Heart left ventricle (tissue), 16 donors: ENCODE measurements around the gene CKLF. TPM values are rescaled to one million over a fixed set of nuclear protein-coding genes. Genes with fewer than 3 reads are reported as not detected.

Experiments
- ATAC-seq, 4 donors: fragments of 200-7000 bp; cut with Tn5 transposase; one replicate each; pipeline ENCODE4 v1.9.1; 2020 to 2022; ENCODE audit warnings: moderate library complexity in 4 of 4, mild to moderate bottlenecking in 3 of 4, moderate number of reproducible peaks in 1 of 4
- DNase-seq, 5 donors: peaks; one replicate each; pipeline ENCODE4 v3.0.0-alpha.2; 2020
- H3K27ac ChIP-seq, 12 donors: fragments of 200-600 bp; sonication (generic) in 4 of 12; one replicate each; pipeline versions ENCODE4 v1.5.0 to v1.8.0; 2016 to 2022; ENCODE audit warnings: mild to moderate bottlenecking in 2 of 12
- H3K27me3 ChIP-seq, 9 donors: fragments of 200-600 bp; sonication (generic) in 2 of 9; one replicate each; pipeline versions ENCODE4 v1.5.1 to v1.8.0; 2016 to 2022; ENCODE audit warnings: mild to moderate bottlenecking in 3 of 9
- H3K36me3 ChIP-seq, 9 donors: fragments of 200-600 bp; sonication (generic) in 2 of 9; one replicate each; pipeline versions ENCODE4 v1.5.0 to v1.8.0; 2018 to 2022; ENCODE audit warnings: mild to moderate bottlenecking in 2 of 9
- H3K4me1 ChIP-seq, 12 donors: fragments of 200-600 bp; sonication (generic) in 4 of 12; one replicate each; pipeline versions ENCODE4 v1.5.0 to v1.8.0; 2016 to 2022; ENCODE audit warnings: mild to moderate bottlenecking in 3 of 12
- H3K4me3 ChIP-seq, 12 donors: fragments of 200-600 bp; sonication (generic) in 4 of 12; one replicate each; pipeline versions ENCODE4 v1.5.0 to v1.8.0; 2017 to 2022; ENCODE audit warnings: mild to moderate bottlenecking in 9 of 12, moderate library complexity in 4 of 12
- H3K9me3 ChIP-seq, 12 donors: fragments of 200-600 bp; sonication (generic) in 4 of 12; one replicate each; pipeline versions ENCODE4 v1.5.0 to v1.8.0; 2016 to 2022; ENCODE audit warnings: mild to moderate bottlenecking in 1 of 12
- POLR2A ChIP-seq, 2 donors: fragments of 450-650 bp; IDR thresholded peaks; one replicate each; pipeline ENCODE4 v1.6.1; 2017; ENCODE audit warnings: antibody characterized with exemption in 2 of 2, mild to moderate bottlenecking in 2 of 2, moderate library complexity in 2 of 2
- WGBS, 4 donors: extraction: QIAGEN DNeasy Blood & Tissue Kit in 2 of 4; methylation state at CpG; one replicate each; pipeline versions ENCODE4 v1.1.5 to v1.1.7; 2013 to 2018; 5-methylcytosine and 5-hydroxymethylcytosine counted together
- intact Hi-C, 10 donors: fragments of 100-400 bp; cut with DNase I; formaldehyde crosslinking; loops; one replicate each; pipeline versions ENCODE4 v1.11.1 to v1.14.2; 2022
- polyA plus RNA-seq, 2 donors: library from polyadenylated mRNA; stranded (reverse); fragments of 200-250 nt; gene quantifications; one replicate each; pipeline ENCODE4 v1.2.3, GENCODE V29; 2013
- total RNA-seq, 9 donors: library from RNA; depleted of rRNA in 2 of 9; stranded (reverse); fragments of >200 nt in 2 of 9; fragmentation: NEBNext Ultra II Directional in 3 of 9; extraction: Animal tissue kit (Norgen Biotek cat#: 25700) in 3 of 9; gene quantifications; one replicate each; pipeline versions ENCODE4 v1.1.0 to v1.2.4, GENCODE V29; 2016 to 2023
- TF ChIP-seq, protein P1 (sequence below), 12 donors: fragments of 200-600 bp; sonication (generic) in 4 of 12; IDR thresholded peaks; one replicate each; pipeline versions ENCODE4 v1.5.0 to v1.8.0; 2018 to 2022; ENCODE audit warnings: antibody characterized with exemption in 12 of 12, mild to moderate bottlenecking in 5 of 12
- donor health status: ischemic (EF 13 %, LVEDD 7.1; RV severe dilation, severe dysfunction).
- donor health status: healthy with polysubstance abuse.
- donor health status: DM: no; HTN: yes; CAD: no.
- donor health status: DM: no; HTN: no; CAD: no.
- donor health status: ischemic (EF 25% LVEDD 6.9; RV normal size, moderate dysfunction).
- donor health status: ischemic (EF 25% LVEDD 5.7; RV mildly dilated, moderate dysfunction).
- donor health status: healthy.
- donor health status: DM: yes; HTN: yes; CAD: no.
- donor health status: ischemic (EF 35%, LVEDD 5.7; RV mildly dilated, moderate dysfunction).
- donor health status: nonischemic (EF 11% LVEDD 7.7; RV severe dilation, severe dysfunction).
- donor health status: DM: yes; HTN: yes; CAD: no.
- donor health status: PGD.
- donor health status: ischemic (EF 29% LVEDD 5.4; RV normal size, mild dysfunction).
- donor health status: nonischemic (EF 23%, LVEDD 6.1; RV moderate dilation, normal function).

Gene CKLF
- total and polyA plus RNA-seq, 11 donors, result 4.1 to 28.9 (median 6.4) TPM

DNA sequence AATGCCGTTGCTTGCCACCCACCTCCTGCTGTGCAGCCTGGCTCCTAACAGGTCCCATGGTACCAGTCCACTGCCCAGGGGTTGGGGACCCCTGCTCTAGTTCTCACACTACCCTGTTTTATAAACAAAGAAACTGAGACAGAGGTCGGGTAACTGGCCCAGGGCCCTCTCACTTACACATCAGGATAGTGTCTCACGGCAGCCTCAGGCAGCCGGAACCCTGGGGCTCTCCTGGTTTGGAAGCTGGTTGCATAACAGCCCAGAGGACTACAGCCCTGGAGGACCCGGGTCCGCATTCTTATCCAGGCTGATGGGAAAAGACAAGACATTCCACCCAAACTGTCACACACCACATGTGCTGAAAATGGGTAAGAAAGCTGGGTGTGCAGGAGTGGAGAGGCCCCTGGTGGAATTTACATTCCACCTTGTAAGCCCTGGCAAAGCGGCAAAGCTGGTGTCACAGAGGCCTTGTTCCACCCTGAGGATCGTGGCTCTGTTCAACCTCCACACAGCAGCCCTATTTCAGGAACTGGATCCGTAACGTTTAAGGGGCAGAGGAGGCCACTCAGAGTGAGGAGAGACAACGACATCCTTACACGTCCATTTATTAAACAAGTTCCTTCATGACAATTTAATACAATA, 61.9 kb downstream of the CKLF start:
- H3K36me3 ChIP-seq, result peaks cover 0 to 57% (median 44%) of the 10 kb centered on the region in 9 donors
- ATAC-seq (no peak), DNase-seq (no peak)
- 86 to 90% (median 87%) methylated on average over 11 to 12 of the region's 12 CpGs for WGBS, 4 donors
- no peak overlapping the region for H3K27ac ChIP-seq
- TF ChIP-seq POLR2A (IDR thresholded peaks at IDR 0.05), result no peak
- TF ChIP-seq, protein P1, sequence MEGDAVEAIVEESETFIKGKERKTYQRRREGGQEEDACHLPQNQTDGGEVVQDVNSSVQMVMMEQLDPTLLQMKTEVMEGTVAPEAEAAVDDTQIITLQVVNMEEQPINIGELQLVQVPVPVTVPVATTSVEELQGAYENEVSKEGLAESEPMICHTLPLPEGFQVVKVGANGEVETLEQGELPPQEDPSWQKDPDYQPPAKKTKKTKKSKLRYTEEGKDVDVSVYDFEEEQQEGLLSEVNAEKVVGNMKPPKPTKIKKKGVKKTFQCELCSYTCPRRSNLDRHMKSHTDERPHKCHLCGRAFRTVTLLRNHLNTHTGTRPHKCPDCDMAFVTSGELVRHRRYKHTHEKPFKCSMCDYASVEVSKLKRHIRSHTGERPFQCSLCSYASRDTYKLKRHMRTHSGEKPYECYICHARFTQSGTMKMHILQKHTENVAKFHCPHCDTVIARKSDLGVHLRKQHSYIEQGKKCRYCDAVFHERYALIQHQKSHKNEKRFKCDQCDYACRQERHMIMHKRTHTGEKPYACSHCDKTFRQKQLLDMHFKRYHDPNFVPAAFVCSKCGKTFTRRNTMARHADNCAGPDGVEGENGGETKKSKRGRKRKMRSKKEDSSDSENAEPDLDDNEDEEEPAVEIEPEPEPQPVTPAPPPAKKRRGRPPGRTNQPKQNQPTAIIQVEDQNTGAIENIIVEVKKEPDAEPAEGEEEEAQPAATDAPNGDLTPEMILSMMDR (IDR thresholded peaks at IDR 0.05), result no peak
- H3K4me3 ChIP-seq, result no peak overlapping the region
- H3K27me3 ChIP-seq, result no peaks in the 10 kb centered on the region
- H3K4me1 ChIP-seq, result peaks cover 0 to 13% (median 6%) of the 10 kb centered on the region in 12 donors
- intact Hi-C loops, result loop anchor here in 2 of 10 donors (5.0 to 10.0 kb wide), 2 partner anchors 81 to 253 kb away; partner anchors contain the start of gene CMTM4 (in 1 of the 2)
- no peaks in the 10 kb centered on the region for H3K9me3 ChIP-seq

Other genes with a start within 250 kb of the CKLF start
- 100 to 1,000 TPM in 2 of 9 donors, 10 to 100 TPM in 7; 39.6 to 135 (median 63.3) TPM for gene CDH5, start 185.9 kb upstream of the CKLF start, total RNA-seq
- 10 to 100 TPM; 24.9 to 62.3 TPM for gene CDH5, start 185.9 kb upstream of the CKLF start, polyA plus RNA-seq
- gene BEAN1, start 125.3 kb upstream of the CKLF start, total RNA-seq, result 1 to 10 TPM in 5 of 9 donors, under 1 TPM in 4; 0.58 to 7.9 (median 1.5) TPM
- gene BEAN1, start 125.3 kb upstream of the CKLF start, polyA plus RNA-seq, result 1 to 10 TPM in 1 of 2 donors, under 1 TPM in 1; 0.30 to 8.8 TPM
- gene TK2, start 2.5 kb upstream of the CKLF start, total RNA-seq, result 10 to 100 TPM; 13.9 to 29.4 (median 17.4) TPM
- gene TK2, start 2.5 kb upstream of the CKLF start, polyA plus RNA-seq, result 10 to 100 TPM in 1 of 2 donors, 1 to 10 TPM in 1; 9.4 to 10.5 TPM
- 1 to 10 TPM in 5 of 9 donors, under 1 TPM in 3, not detected in 1; 0.49 to 2.4 (median 1.1) TPM for gene CMTM1, start 13.9 kb downstream of the CKLF start, total RNA-seq
- gene CMTM1, start 13.9 kb downstream of the CKLF start, polyA plus RNA-seq, result under 1 TPM in 1 of 2 donors, not detected in 1; 0.40 TPM
- gene CMTM2, start 26.9 kb downstream of the CKLF start, total RNA-seq, result under 1 TPM in 1 of 9 donors, not detected in 8; 0.52 TPM
- gene CMTM2, start 26.9 kb downstream of the CKLF start, polyA plus RNA-seq, result not detected
- gene CMTM3, start 52.1 kb downstream of the CKLF start, total RNA-seq, result 10 to 100 TPM in 4 of 9 donors, 1 to 10 TPM in 5; 5.8 to 30.9 (median 9.6) TPM
- 10 to 100 TPM in 1 of 2 donors, 1 to 10 TPM in 1; 6.5 to 13.5 TPM for gene CMTM3, start 52.1 kb downstream of the CKLF start, polyA plus RNA-seq
- 10 to 100 TPM in 7 of 9 donors, 1 to 10 TPM in 2; 8.1 to 22.5 (median 12.2) TPM for gene CMTM4, start 144.2 kb downstream of the CKLF start, total RNA-seq
- 10 to 100 TPM in 1 of 2 donors, 1 to 10 TPM in 1; 4.5 to 13.8 TPM for gene CMTM4, start 144.2 kb downstream of the CKLF start, polyA plus RNA-seq
- gene DYNC1LI2, start 199.0 kb downstream of the CKLF start, total RNA-seq, result 100 to 1,000 TPM in 3 of 9 donors, 10 to 100 TPM in 6; 58.3 to 117 (median 88.6) TPM
- 10 to 100 TPM; 38.3 to 53.2 TPM for gene DYNC1LI2, start 199.0 kb downstream of the CKLF start, polyA plus RNA-seq
- not detected for gene TERB1, start 249.0 kb downstream of the CKLF start, total RNA-seq
- not detected for gene TERB1, start 249.0 kb downstream of the CKLF start, polyA plus RNA-seq